ENCODE data around the gene ETAA1. TPM values are rescaled to one million over a fixed set of nuclear protein-coding genes. Genes with fewer than 3 reads are reported as not detected.

ETAA1 gene
- total RNA-seq, 2 donors from 2014 or later: 16.3 to 17.5 TPM

DNA sequence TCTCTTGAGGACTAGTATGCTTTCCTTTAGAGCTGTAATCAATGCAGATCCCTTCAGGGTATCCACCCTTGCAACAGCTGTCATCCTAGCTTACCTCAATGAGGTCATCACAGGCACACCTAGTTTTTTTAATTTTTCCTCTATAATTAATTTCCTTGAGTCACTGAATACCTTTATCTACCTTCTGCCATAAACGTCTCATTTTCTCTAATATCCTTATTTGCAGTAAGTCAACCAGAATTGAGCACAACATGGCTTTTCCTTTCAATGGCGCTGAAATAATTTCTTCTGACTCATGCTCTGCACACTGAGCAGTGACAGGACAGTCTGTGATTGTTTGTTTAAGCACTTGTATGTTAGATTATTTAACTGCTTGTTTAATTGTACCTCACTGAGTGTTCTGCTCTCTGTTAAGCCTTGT lies 49.4 kb downstream of the ETAA1 start:
- peak; percentile 89 for ATAC-seq
- Histone ChIP-seq H3K36me3 (replicated peaks in 1 of 2; ENCODE audit: insufficient read depth in 1 of 2, low read depth in 2 of 2) (no peaks in the 10 kb centered on the region), H3K27ac (peak overlapping the region in 2 of 4 donors; percentile 2 to 27), H3K4me3 (no peak overlapping the region), H3K9me3 (no peaks in the 10 kb centered on the region), H3K4me1 (peaks cover 20% of the 10 kb centered on the region), H3K27me3 (no peaks in the 10 kb centered on the region)
- intact Hi-C loops (cut with DNase I): no loop called here
- TF ChIP-seq, protein P1, sequence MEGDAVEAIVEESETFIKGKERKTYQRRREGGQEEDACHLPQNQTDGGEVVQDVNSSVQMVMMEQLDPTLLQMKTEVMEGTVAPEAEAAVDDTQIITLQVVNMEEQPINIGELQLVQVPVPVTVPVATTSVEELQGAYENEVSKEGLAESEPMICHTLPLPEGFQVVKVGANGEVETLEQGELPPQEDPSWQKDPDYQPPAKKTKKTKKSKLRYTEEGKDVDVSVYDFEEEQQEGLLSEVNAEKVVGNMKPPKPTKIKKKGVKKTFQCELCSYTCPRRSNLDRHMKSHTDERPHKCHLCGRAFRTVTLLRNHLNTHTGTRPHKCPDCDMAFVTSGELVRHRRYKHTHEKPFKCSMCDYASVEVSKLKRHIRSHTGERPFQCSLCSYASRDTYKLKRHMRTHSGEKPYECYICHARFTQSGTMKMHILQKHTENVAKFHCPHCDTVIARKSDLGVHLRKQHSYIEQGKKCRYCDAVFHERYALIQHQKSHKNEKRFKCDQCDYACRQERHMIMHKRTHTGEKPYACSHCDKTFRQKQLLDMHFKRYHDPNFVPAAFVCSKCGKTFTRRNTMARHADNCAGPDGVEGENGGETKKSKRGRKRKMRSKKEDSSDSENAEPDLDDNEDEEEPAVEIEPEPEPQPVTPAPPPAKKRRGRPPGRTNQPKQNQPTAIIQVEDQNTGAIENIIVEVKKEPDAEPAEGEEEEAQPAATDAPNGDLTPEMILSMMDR (IDR thresholded peaks at IDR 0.05): no peak
- TF ChIP-seq POLR2A (IDR thresholded peaks at IDR 0.05): no peak
- WGBS, 2 donors: 14 to 26% methylated on average over 2 of the region's 2 CpGs
- peak in 3 of 4 donors; percentile 10 to 38 (median 24) for DNase-seq

DNA sequence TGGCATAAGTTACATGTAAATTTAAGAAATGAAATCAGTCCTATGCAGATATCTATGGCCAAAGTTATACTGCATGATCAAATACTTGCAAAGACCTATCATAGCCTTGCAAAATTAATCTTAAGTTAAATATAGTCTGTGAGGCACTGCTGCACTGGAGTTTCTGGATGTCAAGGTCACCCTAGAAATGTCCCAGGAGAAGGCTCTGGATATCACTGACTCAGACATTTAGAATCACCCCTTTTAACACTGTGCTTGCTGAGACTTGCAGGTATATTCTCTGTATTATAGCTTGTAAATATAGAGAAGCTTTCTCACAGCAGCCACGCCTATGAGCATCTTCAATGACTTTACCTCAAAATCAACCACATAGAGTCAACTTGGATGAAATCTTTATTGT lies 51.5 kb downstream of the ETAA1 start:
- no peak for ATAC-seq
- no peak overlapping the region for H3K4me3 ChIP-seq
- H3K36me3 ChIP-seq (replicated peaks in 1 of 2; ENCODE audit: insufficient read depth in 1 of 2, low read depth in 2 of 2): no peaks in the 10 kb centered on the region
- DNase-seq: no peak
- intact Hi-C loops (cut with DNase I): no loop called here
- no peak overlapping the region for H3K27ac ChIP-seq
- peaks cover 20% of the 10 kb centered on the region for H3K4me1 ChIP-seq
- no peaks in the 10 kb centered on the region for H3K9me3 ChIP-seq
- TF ChIP-seq, protein P1 (IDR thresholded peaks at IDR 0.05): no peak
- no peak for TF ChIP-seq POLR2A (IDR thresholded peaks at IDR 0.05)
- no peaks in the 10 kb centered on the region for H3K27me3 ChIP-seq
- 91 to 100% methylated on average over 1 of the region's 1 CpG for WGBS, 2 donors

DNA sequence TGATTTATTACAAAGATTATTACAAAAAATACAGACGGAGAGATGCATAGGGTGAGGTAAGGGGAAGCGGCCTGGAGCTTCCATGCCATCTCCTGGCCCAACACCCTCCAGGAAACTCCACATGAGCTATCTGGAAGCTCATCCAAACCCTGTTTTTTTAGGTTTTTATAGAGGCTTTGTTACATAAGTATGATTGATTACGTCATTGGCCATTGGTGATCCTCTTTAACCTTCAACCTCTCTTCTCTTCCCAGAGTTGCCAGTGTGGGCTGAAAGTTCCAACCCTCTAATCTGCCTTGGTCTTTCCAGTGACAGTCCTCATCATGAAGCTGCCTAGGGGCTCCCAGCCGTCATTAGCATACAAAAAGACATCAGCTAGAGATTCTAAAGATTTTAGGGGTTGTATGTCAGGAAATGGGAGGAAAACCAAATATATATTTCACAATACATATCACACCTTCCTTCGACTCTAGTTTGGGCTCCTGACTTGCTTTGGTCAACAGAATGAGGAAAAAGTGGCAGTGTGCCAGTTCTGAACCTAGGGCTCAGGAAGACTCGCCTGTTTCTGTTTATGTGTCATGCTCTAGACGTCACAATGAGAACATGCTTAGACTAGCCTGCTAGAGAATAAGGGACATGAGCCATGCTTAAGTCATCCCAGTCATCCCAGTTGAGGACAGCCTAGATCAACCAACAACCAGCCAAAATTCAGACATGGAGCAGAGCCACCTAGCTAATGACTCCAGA lies 54.1 kb downstream of the ETAA1 start:
- no peaks in the 10 kb centered on the region for H3K27me3 ChIP-seq
- no peak overlapping the region for H3K27ac ChIP-seq
- intact Hi-C loops (cut with DNase I): no loop called here
- WGBS, 2 donors: 67 to 69% methylated on average over 7 of the region's 7 CpGs
- no peaks in the 10 kb centered on the region for H3K36me3 ChIP-seq (replicated peaks in 1 of 2; ENCODE audit: insufficient read depth in 1 of 2, low read depth in 2 of 2)
- no peak for TF ChIP-seq POLR2A (IDR thresholded peaks at IDR 0.05)
- TF ChIP-seq, protein P1 (IDR thresholded peaks at IDR 0.05): no peak
- H3K4me3 ChIP-seq: no peak overlapping the region
- DNase-seq: peak in 2 of 4 donors; percentile 5 to 39
- H3K4me1 ChIP-seq: peaks cover 22% of the 10 kb centered on the region
- ATAC-seq: no peak
- no peaks in the 10 kb centered on the region for H3K9me3 ChIP-seq

DNA sequence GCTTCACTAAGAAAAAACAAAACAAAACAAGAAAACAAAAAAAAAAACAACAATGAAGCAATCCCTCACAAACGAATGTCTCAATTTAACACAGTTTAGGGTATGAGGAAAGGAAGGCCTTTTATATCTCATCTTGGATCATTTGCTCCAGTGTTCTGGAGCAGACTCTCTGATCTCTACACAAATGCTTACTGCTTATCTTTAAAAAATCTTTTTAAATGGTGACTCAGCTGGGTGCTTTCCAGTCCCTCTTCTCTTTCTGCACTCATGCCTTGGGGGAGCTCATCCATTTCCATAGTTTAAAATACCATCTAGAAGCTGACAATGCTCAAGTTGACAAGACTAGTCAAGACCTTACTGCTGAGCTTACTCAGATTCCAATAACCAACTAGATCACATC lies 56.2 kb downstream of the ETAA1 start:
- WGBS, 2 donors: 63 to 82% methylated on average over 1 of the region's 1 CpG
- intact Hi-C loops (cut with DNase I): no loop called here
- no peak for ATAC-seq
- TF ChIP-seq, protein P1 (IDR thresholded peaks at IDR 0.05): no peak
- TF ChIP-seq POLR2A (IDR thresholded peaks at IDR 0.05): no peak
- Histone ChIP-seq H3K4me1 (peaks cover 14% of the 10 kb centered on the region), H3K27me3 (no peaks in the 10 kb centered on the region), H3K36me3 (replicated peaks in 1 of 2; ENCODE audit: insufficient read depth in 1 of 2, low read depth in 2 of 2) (no peaks in the 10 kb centered on the region), H3K9me3 (no peaks in the 10 kb centered on the region), H3K4me3 (no peak overlapping the region), H3K27ac (no peak overlapping the region)
- no peak for DNase-seq
